ENCODE data around the gene CUX1.

DNA sequence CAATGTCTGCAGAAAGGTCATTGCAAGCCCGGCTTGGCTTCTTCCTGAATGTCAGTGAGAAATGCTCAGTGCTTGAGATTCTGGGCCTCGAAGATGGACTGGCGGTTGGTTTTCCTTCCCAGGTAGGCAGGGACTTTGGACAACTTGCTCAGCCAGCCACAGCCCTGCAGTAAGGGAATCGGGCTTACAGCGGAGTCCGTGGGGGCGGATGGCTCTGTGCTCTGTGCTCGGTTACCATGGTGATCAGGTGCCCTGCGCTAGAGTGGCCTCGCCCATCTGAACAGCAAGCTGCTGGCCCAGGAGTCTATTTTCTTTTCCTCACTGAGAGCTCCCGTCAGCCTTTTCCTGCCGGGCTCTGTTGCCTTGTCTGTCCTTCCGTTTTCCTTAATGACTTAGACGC is 391.4 kb downstream of the CUX1 start:
- TF ChIP-seq PPARA (CRISPR knock-in tag; IDR thresholded peaks at IDR 0.05; ENCODE audit: borderline replicate concordance) (no peak), ZNF565 (CRISPR knock-in tag; conservative IDR thresholded peaks at IDR 0.05; ENCODE audit: low read depth) (no peak), ZFP3 (CRISPR knock-in tag; IDR thresholded peaks at IDR 0.05) (no peak), BACH2 (CRISPR knock-in tag; IDR thresholded peaks at IDR 0.05; ENCODE audit: borderline replicate concordance) (no peak), OSR1 (CRISPR knock-in tag; IDR thresholded peaks at IDR 0.05) (no peak), RARB (CRISPR knock-in tag; IDR thresholded peaks at IDR 0.05) (no peak), ESRRG (CRISPR knock-in tag; IDR thresholded peaks at IDR 0.05) (no peak)
- TF ChIP-seq, protein P1, sequence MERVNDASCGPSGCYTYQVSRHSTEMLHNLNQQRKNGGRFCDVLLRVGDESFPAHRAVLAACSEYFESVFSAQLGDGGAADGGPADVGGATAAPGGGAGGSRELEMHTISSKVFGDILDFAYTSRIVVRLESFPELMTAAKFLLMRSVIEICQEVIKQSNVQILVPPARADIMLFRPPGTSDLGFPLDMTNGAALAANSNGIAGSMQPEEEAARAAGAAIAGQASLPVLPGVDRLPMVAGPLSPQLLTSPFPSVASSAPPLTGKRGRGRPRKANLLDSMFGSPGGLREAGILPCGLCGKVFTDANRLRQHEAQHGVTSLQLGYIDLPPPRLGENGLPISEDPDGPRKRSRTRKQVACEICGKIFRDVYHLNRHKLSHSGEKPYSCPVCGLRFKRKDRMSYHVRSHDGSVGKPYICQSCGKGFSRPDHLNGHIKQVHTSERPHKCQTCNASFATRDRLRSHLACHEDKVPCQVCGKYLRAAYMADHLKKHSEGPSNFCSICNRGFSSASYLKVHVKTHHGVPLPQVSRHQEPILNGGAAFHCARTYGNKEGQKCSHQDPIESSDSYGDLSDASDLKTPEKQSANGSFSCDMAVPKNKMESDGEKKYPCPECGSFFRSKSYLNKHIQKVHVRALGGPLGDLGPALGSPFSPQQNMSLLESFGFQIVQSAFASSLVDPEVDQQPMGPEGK (CRISPR knock-in tag; IDR thresholded peaks at IDR 0.05; ENCODE audit: borderline replicate concordance) = no peak
- TF ChIP-seq, protein P2, sequence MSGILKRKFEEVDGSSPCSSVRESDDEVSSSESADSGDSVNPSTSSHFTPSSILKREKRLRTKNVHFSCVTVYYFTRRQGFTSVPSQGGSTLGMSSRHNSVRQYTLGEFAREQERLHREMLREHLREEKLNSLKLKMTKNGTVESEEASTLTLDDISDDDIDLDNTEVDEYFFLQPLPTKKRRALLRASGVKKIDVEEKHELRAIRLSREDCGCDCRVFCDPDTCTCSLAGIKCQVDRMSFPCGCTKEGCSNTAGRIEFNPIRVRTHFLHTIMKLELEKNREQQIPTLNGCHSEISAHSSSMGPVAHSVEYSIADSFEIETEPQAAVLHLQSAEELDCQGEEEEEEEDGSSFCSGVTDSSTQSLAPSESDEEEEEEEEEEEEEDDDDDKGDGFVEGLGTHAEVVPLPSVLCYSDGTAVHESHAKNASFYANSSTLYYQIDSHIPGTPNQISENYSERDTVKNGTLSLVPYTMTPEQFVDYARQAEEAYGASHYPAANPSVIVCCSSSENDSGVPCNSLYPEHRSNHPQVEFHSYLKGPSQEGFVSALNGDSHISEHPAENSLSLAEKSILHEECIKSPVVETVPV (CRISPR knock-in tag; IDR thresholded peaks at IDR 0.05) = no peak
- TF ChIP-seq, protein P3, sequence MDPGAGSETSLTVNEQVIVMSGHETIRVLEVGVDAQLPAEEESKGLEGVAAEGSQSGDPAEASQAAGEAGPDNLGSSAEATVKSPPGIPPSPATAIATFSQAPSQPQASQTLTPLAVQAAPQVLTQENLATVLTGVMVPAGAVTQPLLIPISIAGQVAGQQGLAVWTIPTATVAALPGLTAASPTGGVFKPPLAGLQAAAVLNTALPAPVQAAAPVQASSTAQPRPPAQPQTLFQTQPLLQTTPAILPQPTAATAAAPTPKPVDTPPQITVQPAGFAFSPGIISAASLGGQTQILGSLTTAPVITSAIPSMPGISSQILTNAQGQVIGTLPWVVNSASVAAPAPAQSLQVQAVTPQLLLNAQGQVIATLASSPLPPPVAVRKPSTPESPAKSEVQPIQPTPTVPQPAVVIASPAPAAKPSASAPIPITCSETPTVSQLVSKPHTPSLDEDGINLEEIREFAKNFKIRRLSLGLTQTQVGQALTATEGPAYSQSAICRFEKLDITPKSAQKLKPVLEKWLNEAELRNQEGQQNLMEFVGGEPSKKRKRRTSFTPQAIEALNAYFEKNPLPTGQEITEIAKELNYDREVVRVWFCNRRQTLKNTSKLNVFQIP (CRISPR knock-in tag; IDR thresholded peaks at IDR 0.05; ENCODE audit: borderline replicate concordance, low read depth) = no peak
- TF ChIP-seq, protein P4, sequence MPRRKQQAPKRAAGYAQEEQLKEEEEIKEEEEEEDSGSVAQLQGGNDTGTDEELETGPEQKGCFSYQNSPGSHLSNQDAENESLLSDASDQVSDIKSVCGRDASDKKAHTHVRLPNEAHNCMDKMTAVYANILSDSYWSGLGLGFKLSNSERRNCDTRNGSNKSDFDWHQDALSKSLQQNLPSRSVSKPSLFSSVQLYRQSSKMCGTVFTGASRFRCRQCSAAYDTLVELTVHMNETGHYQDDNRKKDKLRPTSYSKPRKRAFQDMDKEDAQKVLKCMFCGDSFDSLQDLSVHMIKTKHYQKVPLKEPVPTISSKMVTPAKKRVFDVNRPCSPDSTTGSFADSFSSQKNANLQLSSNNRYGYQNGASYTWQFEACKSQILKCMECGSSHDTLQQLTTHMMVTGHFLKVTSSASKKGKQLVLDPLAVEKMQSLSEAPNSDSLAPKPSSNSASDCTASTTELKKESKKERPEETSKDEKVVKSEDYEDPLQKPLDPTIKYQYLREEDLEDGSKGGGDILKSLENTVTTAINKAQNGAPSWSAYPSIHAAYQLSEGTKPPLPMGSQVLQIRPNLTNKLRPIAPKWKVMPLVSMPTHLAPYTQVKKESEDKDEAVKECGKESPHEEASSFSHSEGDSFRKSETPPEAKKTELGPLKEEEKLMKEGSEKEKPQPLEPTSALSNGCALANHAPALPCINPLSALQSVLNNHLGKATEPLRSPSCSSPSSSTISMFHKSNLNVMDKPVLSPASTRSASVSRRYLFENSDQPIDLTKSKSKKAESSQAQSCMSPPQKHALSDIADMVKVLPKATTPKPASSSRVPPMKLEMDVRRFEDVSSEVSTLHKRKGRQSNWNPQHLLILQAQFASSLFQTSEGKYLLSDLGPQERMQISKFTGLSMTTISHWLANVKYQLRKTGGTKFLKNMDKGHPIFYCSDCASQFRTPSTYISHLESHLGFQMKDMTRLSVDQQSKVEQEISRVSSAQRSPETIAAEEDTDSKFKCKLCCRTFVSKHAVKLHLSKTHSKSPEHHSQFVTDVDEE (CRISPR knock-in tag; IDR thresholded peaks at IDR 0.05) = no peak
- TF ChIP-seq, protein P5, sequence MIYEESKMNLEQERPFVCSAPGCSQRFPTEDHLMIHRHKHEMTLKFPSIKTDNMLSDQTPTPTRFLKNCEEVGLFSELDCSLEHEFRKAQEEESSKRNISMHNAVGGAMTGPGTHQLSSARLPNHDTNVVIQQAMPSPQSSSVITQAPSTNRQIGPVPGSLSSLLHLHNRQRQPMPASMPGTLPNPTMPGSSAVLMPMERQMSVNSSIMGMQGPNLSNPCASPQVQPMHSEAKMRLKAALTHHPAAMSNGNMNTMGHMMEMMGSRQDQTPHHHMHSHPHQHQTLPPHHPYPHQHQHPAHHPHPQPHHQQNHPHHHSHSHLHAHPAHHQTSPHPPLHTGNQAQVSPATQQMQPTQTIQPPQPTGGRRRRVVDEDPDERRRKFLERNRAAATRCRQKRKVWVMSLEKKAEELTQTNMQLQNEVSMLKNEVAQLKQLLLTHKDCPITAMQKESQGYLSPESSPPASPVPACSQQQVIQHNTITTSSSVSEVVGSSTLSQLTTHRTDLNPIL (CRISPR knock-in tag; IDR thresholded peaks at IDR 0.05; ENCODE audit: low read depth) = no peak

All from SK-N-SH treated with all-trans-retinoic acid at 6 μM for 48 hours (cell line).